Activated CD4-positive, alpha-beta T cell treated with anti-CD3 and anti-CD28 coated beads, Interleukin-2, amount 10 ng/mL, durations not matched to agents 24 days and 14 days (primary cell): ENCODE measurements around the gene GUCD1. TPM values are rescaled to one million over a fixed set of nuclear protein-coding genes. Genes with fewer than 3 reads are reported as not detected.

Source experiments
- DNase-seq: peaks from one replicate; pipeline ENCODE4 v3.0.0; 2022
- H3K27ac Mint-ChIP-seq: one replicate; pipeline ENCODE4 v1.8.0; 2022; ENCODE audit warnings: mild to moderate bottlenecking, mixed read lengths
- H3K27me3 Mint-ChIP-seq: one replicate; pipeline ENCODE4 v1.8.0; 2022; ENCODE audit warnings: mixed read lengths
- H3K36me3 Mint-ChIP-seq: one replicate; pipeline ENCODE4 v1.8.0; 2022; ENCODE audit warnings: low read depth, mild to moderate bottlenecking, mixed read lengths
- H3K4me1 Mint-ChIP-seq: one replicate; pipeline ENCODE4 v1.8.0; 2021; ENCODE audit warnings: mixed read lengths
- H3K4me3 Mint-ChIP-seq: one replicate; pipeline ENCODE4 v1.8.0; 2022; ENCODE audit warnings: mild to moderate bottlenecking, moderate library complexity, mixed read lengths
- H3K9me3 Mint-ChIP-seq: one replicate; pipeline ENCODE4 v1.8.0; 2021; ENCODE audit warnings: mixed read lengths
- intact Hi-C: fragments of 100-400 bp; cut with micrococcal nuclease; formaldehyde crosslinking; loops from one replicate; pipeline ENCODE4 v1.15.1; 2023
- total RNA-seq: library from RNA; stranded (reverse); gene quantifications from 2 replicates; pipeline ENCODE4 v1.2.3, GENCODE V29; 2022

GUCD1 gene
- total RNA-seq, 1 donor from 2014 or later = 118 TPM

DNA sequence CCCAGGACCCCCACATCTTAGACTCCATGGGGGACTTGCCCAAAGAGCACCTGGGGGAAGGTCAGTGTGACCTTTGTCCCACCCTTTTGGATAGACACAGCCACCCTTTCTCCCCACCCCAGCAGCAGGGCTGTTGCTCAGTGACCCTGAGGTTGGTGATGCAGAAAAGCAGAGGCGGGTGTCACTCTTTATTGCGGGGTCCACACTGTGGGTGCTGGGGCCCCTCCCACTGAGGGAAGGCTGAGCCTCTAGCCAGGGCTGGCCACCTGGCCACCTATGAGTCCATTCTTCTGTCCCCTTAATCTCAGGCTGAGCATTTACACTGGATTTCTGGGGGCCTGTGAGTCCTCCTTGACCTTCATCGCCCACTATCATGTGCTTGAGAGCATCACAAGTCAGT lies 30.5 kb upstream of the GUCD1 start:
- intact Hi-C loops = no loop called here
- no peak overlapping the region for H3K4me3 Mint-ChIP-seq
- H3K9me3 Mint-ChIP-seq = no peaks in the 10 kb centered on the region
- peaks cover 5% of the 10 kb centered on the region for H3K4me1 Mint-ChIP-seq
- H3K27me3 Mint-ChIP-seq = no peaks in the 10 kb centered on the region
- H3K36me3 Mint-ChIP-seq = no peaks in the 10 kb centered on the region
- H3K27ac Mint-ChIP-seq = no peak overlapping the region
- no peak for DNase-seq

DNA sequence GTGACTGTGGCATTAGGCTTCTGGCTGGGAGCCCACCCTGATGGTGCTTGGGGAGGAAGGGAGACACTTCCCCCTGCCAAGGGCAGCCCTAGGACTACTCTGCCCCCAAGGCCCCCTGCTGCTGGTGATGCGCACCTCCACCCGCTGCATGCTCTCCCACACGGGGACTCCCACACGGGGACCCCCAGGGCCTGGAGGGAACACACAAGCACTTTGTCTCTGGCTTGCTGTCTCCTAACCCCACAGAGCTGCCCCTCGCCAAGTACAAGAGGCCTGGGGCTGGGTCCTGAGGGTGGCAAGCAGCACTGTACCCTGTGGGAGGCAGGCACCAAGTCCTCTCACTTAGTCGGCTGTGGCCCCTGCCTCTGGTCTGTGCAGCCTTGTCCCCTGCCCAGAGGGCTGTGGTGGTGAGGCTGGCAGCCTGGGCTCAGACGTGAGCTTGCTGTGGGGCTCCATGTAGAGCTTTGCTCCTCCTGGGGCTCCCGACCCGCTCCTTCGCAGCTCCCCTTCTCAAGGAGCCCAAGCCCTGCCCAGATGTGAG lies 30.0 kb upstream of the GUCD1 start:
- no peaks in the 10 kb centered on the region for H3K9me3 Mint-ChIP-seq
- H3K27ac Mint-ChIP-seq = no peak overlapping the region
- no peak for DNase-seq
- H3K27me3 Mint-ChIP-seq = no peaks in the 10 kb centered on the region
- intact Hi-C loops = no loop called here
- H3K4me3 Mint-ChIP-seq = no peak overlapping the region
- H3K4me1 Mint-ChIP-seq = peaks cover 5% of the 10 kb centered on the region
- no peaks in the 10 kb centered on the region for H3K36me3 Mint-ChIP-seq

DNA sequence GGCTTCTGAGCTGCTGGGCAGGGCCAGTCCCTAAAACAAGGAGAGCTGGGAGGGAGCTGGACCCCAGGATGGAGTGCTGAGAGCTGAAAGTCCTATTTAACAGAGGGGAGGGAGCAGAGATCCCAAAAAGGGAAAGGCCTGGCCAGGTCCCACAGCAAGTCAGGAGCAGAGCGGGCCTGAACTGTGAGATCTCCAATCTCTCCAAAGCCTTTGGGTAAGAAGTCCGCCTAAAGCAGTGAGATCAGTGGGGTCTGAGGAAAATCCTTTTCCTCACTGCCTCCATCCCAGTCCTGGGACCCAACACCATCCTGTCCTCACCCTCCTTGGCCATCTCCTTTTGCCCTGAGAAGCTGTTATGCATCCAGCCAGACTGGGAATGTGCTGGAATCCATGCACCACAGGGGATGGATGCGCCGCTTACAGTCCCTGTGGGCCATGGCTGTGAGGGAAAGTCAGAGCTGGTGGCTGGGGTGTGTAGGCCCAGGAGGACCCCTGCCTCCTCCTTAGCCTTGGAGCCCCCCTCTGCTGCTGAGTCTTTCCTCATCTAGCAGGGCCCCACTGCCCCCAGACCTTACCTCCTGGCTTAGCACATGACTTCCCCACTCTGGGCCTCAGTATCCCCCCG lies 29.3 kb upstream of the GUCD1 start:
- Mint-ChIP-seq H3K27ac (no peak overlapping the region), H3K27me3 (no peaks in the 10 kb centered on the region), H3K9me3 (no peaks in the 10 kb centered on the region), H3K4me1 (peaks cover 5% of the 10 kb centered on the region), H3K4me3 (no peak overlapping the region), H3K36me3 (no peaks in the 10 kb centered on the region)
- DNase-seq = no peak
- intact Hi-C loops = no loop called here

DNA sequence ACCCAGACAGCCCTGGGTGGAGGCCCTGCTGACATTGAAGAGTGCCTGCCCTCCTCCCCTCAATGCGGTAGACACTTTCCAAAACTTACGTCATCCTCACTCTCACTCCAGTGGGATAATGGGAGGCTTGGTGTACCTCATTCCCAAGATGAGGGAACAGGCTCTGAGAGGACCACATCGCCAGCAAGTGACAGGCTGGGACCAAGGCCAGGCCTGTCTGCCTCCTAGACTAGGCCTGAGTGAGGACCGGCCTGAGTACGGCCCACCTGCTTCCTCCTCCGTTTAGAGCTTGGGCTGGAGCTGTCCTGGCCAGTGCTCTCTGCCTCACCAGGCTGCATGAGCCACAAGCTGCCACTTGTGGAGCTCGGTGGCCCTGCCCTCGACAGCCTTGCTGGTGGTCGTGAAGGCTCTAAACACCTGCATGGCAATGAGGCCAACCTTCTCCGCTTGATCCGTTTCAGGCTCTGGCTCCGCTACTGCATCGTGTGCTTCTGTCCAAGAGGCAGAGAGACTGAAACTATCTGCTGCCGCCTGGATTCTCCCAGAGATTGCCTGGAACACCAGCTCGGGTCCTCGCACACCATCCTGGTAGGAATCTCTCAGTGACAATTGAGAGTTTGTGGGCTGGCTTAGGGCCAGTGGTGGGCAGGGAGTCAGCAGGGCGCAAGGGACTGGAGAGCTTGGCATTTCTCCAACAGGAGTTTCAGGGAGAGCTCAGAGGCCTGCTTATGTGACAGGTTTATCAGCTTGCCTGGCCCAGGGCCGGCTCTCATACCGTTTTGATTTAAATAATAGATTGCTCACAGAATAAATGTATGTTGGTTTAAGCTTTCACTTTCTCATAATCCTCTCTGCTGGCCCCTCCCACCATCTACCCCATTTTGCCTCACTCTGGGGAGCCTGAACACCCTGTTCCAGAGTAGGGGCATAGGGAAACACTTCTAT lies 28.6 kb upstream of the GUCD1 start:
- no peak overlapping the region for H3K27ac Mint-ChIP-seq
- intact Hi-C loops = no loop called here
- no peak overlapping the region for H3K4me3 Mint-ChIP-seq
- peaks cover 7% of the 10 kb centered on the region for H3K4me1 Mint-ChIP-seq
- no peaks in the 10 kb centered on the region for H3K36me3 Mint-ChIP-seq
- H3K27me3 Mint-ChIP-seq = no peaks in the 10 kb centered on the region
- no peak for DNase-seq
- H3K9me3 Mint-ChIP-seq = no peaks in the 10 kb centered on the region

DNA sequence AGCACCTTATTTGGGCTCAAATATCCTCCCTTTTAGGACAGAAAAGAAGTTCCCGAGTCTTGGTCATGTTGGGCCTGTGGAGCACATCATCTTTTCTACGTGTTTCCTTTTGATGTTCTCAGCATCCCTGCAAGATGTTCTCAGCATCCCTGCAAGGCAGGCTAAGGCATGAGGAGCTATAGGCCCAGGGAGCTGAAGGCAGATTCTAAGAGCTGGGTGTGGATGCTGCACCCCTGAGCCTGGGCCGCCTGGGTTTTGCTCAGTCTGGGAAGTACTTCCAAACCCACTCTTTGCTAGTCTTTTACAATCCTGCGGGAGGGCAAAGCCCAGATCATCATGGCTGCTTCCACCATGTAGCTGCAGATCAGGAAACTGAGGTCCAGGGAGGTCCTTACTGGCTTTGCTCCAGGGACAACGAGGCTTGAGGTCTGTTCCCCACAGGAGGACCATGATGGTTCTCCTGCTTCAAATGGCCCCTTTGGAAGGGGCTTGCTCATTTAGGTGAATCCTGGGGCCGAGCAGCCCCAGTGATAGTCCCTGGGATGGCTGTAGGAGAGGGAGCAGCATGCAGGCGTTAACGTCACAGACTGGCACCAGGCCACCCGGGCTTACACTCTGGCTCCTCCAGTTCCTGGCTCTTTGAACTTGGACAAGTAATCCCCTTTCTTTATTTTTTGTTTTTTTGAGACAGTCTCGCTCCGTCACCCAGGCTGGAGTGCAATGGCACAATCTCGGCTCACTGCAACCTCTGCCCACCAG lies 27.3 kb upstream of the GUCD1 start:
- Mint-ChIP-seq H3K27me3 (no peaks in the 10 kb centered on the region), H3K9me3 (no peaks in the 10 kb centered on the region), H3K27ac (no peak overlapping the region), H3K36me3 (peaks cover 3% of the 10 kb centered on the region), H3K4me3 (no peak overlapping the region), H3K4me1 (peaks cover 8% of the 10 kb centered on the region)
- intact Hi-C loops = no loop called here
- DNase-seq = no peak

DNA sequence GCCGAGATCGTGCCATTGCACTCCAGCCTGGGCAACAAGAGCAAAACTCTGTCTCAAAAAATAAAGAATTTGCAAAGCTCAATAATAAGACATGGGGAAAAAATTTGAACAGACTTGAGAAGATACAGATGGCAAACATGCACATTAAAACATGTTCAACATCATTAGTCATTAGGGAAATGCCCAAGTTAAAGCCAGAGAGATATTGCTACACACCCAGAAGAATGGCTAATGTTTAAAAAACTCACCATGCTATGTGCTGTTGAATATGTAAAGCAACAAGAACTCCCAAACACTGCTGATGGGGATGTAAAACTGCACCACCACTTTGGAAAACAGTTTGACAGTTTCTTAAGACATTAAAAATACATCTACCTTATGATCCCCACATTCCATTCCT lies 25.3 kb upstream of the GUCD1 start:
- intact Hi-C loops = no loop called here
- Mint-ChIP-seq H3K9me3 (no peaks in the 10 kb centered on the region), H3K27me3 (no peaks in the 10 kb centered on the region), H3K36me3 (peaks cover 12% of the 10 kb centered on the region), H3K4me3 (no peak overlapping the region), H3K4me1 (peaks cover 8% of the 10 kb centered on the region), H3K27ac (no peak overlapping the region)
- DNase-seq = no peak

DNA sequence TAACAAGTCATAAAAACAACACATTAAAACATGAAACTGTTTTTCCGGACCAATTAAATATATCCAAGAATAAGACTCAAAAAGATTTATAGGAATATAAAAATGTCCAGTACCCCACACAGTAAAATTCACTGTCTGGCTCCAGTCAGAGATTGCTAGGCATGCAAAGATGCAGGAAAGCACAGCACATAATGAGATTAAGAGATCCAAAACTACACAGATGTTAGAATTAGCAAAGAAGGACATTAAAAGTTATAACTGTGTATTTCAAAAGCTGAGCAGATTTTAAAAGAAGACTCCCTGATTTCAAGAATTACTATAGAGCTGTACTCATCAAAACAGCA lies 24.3 kb upstream of the GUCD1 start:
- Mint-ChIP-seq H3K27me3 (no peaks in the 10 kb centered on the region), H3K4me3 (no peak overlapping the region), H3K4me1 (peaks cover 8% of the 10 kb centered on the region), H3K9me3 (no peaks in the 10 kb centered on the region), H3K36me3 (peaks cover 21% of the 10 kb centered on the region), H3K27ac (no peak overlapping the region)
- intact Hi-C loops = no loop called here
- no peak for DNase-seq

DNA sequence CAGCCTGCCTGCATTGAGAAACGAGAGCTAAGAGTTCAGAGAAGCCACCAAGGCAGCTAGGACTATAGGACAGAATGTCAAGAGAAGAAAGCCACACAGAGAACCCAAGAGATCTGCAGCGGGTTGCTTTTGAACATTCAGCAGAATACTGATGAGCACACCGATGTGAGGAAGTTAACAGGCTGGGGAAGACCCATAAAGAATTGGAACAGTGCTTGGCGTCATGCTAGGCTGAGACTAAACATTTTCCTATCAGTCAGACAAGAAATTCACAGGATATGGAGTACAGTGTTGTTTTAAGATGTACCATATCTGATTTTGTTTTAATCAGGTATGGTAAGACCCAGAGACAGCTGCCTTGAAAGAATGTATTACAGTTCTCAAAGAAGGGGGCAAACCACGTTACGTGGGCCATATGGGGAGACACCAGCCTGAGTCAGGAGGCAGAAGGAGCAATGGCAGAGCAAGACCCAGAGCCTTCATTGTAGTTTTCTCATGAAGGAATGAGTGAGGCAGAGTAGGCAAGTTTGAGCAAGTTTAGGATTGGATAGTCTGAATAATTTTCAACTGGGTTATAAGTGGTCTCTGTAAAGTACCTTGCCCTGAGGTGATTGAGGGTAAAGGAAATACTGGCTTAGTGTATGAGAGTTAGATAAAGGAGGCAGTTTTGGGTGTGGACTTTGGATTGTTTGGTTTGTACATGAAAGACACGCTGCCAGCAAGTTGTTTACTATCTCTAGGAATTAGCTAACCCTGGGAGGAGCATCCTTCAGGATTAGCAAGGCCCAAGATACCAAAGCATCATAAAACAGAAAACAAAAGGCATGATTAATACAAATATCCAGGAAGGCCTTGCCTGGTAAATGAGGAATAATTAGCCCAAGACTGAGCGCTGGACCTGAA lies 23.7 kb upstream of the GUCD1 start:
- Mint-ChIP-seq H3K9me3 (no peaks in the 10 kb centered on the region), H3K27me3 (no peaks in the 10 kb centered on the region), H3K27ac (no peak overlapping the region), H3K36me3 (peaks cover 24% of the 10 kb centered on the region), H3K4me3 (no peak overlapping the region), H3K4me1 (peaks cover 4% of the 10 kb centered on the region)
- DNase-seq = no peak
- intact Hi-C loops = no loop called here

DNA sequence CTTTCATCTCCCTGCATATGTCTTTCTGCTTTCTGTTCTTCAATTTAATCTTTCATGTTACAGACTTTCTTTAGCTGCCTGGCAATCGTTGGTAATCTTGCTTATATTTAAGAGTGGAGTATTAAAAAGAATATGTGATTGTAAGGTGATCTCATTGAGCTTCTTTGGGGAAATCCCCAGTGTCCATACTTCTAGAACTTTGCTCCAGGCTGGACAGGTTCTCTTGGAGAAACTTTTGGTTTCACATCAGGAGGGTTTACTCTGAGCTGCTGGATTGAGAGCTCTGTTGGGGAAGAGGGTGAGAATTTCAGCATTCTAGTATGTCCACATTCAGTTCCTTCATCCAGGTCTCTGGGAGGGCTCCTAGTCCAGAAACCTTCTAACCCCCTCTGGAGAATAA lies 21.8 kb upstream of the GUCD1 start:
- H3K4me1 Mint-ChIP-seq = peaks cover 3% of the 10 kb centered on the region
- no peak overlapping the region for H3K4me3 Mint-ChIP-seq
- DNase-seq = no peak
- no peak overlapping the region for H3K27ac Mint-ChIP-seq
- no peaks in the 10 kb centered on the region for H3K27me3 Mint-ChIP-seq
- intact Hi-C loops = no loop called here
- peaks cover 38% of the 10 kb centered on the region for H3K36me3 Mint-ChIP-seq
- no peaks in the 10 kb centered on the region for H3K9me3 Mint-ChIP-seq

DNA sequence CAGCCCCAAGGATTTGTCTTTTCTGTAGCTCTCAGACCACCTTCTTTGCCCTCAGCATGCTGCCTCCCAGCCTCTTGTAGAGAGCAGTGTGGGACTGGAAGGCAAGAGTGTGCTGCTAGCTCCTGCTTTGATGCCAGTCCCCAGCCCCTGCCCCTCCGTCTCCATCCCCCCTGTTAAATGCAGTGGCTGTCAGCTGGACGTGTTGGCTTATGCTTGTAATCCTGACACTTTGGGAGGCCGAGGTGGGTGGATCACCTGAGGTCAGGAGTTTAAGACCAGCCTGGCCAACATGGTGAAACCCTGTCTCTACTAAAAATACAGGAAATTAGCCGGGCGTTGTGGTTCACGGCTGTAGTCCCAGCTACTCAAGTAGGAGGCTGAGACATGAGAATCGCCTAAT lies 16.3 kb upstream of the GUCD1 start:
- Mint-ChIP-seq H3K27me3 (no peaks in the 10 kb centered on the region), H3K36me3 (peaks cover 66% of the 10 kb centered on the region), H3K4me1 (peaks cover 4% of the 10 kb centered on the region), H3K4me3 (no peak overlapping the region), H3K27ac (no peak overlapping the region), H3K9me3 (no peaks in the 10 kb centered on the region)
- intact Hi-C loops = no loop called here
- no peak for DNase-seq

DNA sequence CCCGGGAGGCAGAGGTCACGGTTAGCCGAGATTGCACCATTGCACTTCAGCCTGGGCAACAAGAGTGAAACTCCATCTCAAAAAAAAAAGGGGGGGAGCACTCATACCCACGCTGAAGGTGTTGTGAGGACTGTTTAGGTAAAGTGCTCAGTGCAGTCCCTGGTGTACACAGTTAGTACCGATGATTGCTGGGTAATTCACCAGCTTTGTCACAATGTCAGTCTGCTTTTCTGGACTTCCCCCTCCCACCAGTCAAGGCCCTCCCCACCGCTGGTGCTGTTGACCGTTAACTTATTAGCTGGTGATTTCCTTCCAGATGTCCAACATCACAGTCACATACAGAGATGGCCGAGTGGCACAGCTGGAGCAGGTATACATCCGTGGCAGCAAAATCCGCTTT lies 12.7 kb upstream of the GUCD1 start:
- H3K36me3 Mint-ChIP-seq = peaks cover 58% of the 10 kb centered on the region
- H3K4me1 Mint-ChIP-seq = peaks cover 17% of the 10 kb centered on the region
- no peaks in the 10 kb centered on the region for H3K9me3 Mint-ChIP-seq
- intact Hi-C loops = no loop called here
- no peak overlapping the region for H3K27ac Mint-ChIP-seq
- H3K27me3 Mint-ChIP-seq = no peaks in the 10 kb centered on the region
- DNase-seq = no peak
- no peak overlapping the region for H3K4me3 Mint-ChIP-seq

DNA sequence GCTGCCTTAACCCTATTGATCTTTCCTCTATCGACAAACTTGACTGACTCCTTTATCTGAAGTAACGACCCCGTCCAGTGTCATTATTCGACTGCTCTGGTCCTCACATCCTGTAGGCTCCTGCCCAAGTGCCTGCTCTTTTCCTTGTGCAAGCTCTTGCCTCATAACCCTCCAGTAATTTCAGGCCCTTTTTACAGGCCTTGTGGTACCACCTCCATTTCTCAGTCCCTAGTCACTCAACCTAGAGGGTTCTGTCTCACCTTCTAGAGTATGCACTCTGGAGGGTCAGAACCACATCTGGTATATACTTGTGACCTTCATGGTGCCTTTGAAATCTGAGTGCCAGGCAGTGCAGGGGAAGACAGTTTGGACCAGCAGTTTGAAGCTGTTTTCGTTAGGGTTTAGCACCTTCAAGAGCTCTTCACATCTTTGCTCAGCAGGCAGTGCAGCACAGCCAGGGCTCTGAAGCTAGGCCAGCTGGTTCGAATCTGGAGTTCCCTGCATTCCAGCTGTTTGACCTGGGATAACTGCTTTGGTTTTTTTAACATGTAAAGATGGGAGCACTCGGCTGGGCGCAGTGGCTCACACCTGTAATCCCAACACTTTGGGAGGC lies 12.1 kb upstream of the GUCD1 start:
- intact Hi-C loops = no loop called here
- peaks cover 59% of the 10 kb centered on the region for H3K36me3 Mint-ChIP-seq
- no peaks in the 10 kb centered on the region for H3K27me3 Mint-ChIP-seq
- H3K4me3 Mint-ChIP-seq = no peak overlapping the region
- H3K27ac Mint-ChIP-seq = no peak overlapping the region
- DNase-seq = no peak
- H3K9me3 Mint-ChIP-seq = no peaks in the 10 kb centered on the region
- peaks cover 18% of the 10 kb centered on the region for H3K4me1 Mint-ChIP-seq

DNA sequence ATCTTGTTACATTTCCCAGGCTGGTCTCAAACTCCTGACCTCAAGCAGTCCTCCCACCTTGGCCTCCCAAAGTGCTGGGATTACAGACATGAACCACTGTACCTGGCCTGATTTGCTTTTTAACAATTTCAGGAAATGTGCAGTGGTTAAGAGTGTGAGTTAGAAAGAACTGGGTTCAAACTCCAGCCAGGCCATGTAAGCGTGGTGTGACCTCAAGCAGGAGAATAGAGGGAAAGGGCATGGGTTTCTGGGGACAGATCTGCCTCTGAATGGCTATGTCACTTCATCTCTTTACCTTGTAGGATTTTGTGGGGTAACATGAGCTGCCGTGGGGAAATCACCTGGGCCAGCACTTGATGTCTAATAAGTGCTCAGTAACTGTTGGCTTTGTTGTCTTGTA lies 10.1 kb upstream of the GUCD1 start:
- DNase-seq = no peak
- intact Hi-C loops = no loop called here
- Mint-ChIP-seq H3K36me3 (peaks cover 53% of the 10 kb centered on the region), H3K4me1 (peaks cover 21% of the 10 kb centered on the region), H3K4me3 (no peak overlapping the region), H3K27ac (no peak overlapping the region), H3K27me3 (no peaks in the 10 kb centered on the region), H3K9me3 (no peaks in the 10 kb centered on the region)
